GM18502 (cell line): Measurements from ENCODE around the gene CAMK2D.

Source experiments
- ATAC-seq: cut with Tn5 transposase; IDR thresholded peaks from one replicate; pipeline ENCODE4 v1.9.1; 2021; ENCODE audit warnings: mild to moderate bottlenecking; ENCODE audit not compliant: unreplicated experiment, poor library complexity

Gene CAMK2D

GRCh38 chr4:113645288-113645687, 116.2 kb downstream of the CAMK2D start:
- no peak for ATAC-seq

DNA sequence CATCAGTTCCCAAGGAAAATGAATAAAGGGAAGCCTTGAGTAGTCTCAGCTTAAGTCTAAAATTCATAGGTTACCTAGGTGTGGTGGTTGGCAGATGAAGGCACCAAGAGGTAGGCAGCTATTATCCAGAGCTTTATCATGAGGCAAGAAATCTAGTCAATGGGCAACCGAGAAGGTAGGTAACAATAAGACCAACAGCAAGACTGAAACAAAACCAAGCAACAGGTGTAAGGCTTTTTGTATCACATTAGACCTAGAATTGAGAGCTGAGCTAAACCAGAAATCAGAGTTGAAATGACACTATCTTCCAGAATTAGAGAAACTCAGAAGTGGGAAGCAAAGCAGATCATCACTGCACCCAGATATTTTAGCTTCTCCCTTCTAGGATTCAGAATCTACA, 117.1 kb downstream of the CAMK2D start:
- no peak for ATAC-seq

DNA sequence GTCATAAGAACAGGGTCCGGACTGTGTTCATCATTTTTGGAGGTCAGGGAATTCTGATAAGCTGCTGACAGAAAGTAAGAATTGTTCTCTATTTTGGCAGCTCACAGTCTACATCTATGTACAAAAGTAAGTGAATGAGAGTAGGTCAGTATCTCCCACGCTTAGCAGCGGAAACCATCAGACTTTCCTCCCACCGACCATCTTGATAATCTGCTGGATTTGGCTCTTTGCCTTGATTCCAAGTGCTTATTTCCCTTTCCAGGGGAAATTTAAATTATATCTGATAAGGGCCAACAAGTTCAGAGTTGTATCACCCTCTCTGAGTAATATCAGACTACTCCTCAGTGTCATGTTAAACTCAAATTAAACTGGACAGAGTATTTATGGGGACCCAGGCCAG, 118.0 kb downstream of the CAMK2D start:
- ATAC-seq, result no peak

DNA sequence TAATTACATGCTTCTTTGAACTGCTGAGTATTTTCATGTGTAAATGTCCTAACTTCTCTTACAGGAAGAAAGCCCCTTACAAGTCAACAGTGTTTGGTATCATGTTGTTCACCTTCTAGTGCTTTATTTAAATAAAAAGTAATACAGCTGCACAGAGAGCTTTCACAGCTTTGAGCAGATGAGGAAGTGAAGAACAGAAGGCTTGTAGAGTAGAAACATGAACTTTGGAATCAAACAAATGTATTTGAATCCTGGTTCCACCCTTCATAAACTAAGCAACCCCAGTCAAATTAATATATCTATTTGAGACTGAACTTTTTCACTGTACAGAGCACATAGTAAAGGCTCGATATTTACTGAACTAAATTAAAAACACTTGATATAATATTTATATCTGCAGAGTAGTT, 120.5 kb downstream of the CAMK2D start:
- peak; percentile 52 for ATAC-seq

- peak; percentile 48 for ATAC-seq
Observed at GRCh38 chr4:113639326-113639725, 122.2 kb downstream of the CAMK2D start.

DNA sequence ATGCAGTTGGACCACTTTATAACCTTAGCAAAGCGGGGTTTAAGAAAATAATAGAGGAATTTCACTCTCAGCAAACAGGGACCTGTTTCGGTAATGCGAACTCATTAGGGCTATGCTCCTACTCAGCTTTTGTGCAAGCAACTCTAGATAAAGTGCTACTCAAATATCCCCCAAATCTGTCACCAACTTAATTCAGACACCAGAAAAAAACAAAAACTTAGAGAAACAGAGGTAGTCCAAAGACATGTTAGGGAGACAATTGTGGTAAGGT, 123.0 kb downstream of the CAMK2D start:
- no peak for ATAC-seq

- no peak for ATAC-seq
Observed at GRCh38 chr4:113637823-113638561, 123.5 kb downstream of the CAMK2D start.

DNA sequence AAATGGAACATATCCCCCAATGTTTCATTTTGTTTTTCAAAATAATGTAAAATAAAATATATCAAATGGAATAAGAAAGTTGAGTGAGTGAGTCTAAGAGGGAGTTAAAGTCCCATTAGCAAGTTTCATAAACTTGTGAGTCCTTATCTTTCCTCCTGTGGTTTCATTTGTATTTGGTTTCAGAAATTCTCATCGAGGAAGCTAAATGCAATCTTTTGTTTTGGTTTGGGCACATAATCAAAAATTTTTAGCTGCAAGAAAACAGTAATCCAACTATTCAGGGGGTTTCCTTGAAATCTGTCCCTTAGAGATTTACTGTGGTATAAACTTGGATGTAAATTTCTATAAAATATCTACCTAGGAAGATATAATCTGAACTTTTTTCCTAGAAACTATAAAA, 124.2 kb downstream of the CAMK2D start:
- no peak for ATAC-seq

DNA sequence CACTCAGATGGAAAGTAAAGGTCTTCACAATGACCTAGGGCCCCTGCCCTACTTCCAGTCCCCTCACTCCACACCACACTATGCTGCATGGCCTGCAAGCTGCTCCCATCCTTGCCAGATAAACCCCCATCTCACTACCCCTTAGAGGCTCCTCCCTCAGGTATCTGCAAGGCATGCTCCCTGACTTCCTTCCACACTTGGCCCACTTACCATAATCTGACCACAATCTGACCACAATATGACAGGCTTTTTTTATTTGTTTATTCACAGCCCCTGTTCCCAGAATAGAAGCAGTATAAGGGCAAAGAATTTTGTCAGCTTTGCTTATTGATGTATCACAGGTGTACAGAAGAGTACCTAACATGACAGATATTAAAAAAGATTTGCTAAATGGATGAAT, 124.7 kb downstream of the CAMK2D start:
- ATAC-seq, result peak; percentile 32

DNA sequence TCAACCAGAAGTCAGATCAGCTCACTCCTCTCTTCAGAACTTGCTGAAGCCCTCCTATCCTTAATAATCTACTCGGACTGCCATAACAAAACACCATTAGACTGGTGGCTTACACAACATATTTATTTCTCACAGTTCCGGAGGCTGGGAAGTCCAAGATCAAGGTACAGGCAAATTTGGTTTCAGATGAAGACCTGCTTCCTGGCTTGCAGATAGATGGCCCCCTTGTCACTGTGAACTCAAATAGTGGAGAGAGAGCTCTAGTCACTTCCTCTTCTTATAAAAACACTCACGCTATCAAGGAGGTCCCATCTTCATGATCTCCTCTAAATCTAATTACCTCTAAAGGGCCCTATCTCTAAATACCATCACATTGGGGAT, 125.1 kb downstream of the CAMK2D start:
- peak; percentile 68 for ATAC-seq

- ATAC-seq, result peak; percentile 12
Observed at GRCh38 chr4:113635739-113636437, 125.7 kb downstream of the CAMK2D start.

- ATAC-seq, result no peak
Observed at GRCh38 chr4:113634081-113634969, 127.2 kb downstream of the CAMK2D start.

GRCh38 chr4:113633467-113633866, 128.1 kb downstream of the CAMK2D start:
- no peak for ATAC-seq

DNA sequence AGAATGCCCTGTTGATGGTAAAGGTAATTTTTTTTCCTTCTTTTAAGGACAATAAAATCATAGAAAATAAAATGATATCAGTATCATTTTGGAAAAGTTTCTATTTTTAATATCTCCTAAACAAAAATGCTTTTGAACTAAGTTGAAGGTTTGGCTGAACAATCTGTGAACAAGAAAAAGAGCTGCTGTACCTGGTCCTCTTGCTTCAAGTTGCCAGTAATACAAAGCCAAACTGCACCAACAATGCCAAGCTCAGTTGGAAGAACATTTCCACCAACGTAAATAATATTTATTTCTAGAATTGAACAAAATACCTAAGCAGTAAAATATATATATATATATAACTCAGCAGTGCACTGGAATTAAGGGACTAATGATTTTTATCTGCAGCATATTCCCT, 132.8 kb downstream of the CAMK2D start:
- no peak for ATAC-seq

DNA sequence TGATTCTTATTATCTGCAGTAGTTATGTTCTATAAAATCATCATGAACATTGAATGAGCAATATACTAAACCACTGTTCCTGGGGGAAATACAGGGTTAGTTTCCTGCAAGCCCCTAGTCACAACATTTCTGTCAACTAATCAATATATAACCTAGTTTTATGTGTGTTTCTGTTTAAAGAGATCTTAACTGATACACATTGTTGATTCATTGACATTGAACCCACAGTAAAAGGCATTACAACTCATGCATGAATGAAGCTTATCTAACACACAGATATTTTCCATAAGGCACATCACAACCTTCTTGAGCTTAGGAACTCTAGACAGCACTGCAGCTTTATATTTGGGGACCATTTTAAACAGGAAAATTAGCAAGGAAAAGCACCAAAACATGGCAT, 134.2 kb downstream of the CAMK2D start:
- ATAC-seq, result no peak

- no peak for ATAC-seq
Observed at GRCh38 chr4:113625902-113626301, 135.6 kb downstream of the CAMK2D start.

GRCh38 chr4:113623274-113623894, 138.2 kb downstream of the CAMK2D start:
- no peak for ATAC-seq

DNA sequence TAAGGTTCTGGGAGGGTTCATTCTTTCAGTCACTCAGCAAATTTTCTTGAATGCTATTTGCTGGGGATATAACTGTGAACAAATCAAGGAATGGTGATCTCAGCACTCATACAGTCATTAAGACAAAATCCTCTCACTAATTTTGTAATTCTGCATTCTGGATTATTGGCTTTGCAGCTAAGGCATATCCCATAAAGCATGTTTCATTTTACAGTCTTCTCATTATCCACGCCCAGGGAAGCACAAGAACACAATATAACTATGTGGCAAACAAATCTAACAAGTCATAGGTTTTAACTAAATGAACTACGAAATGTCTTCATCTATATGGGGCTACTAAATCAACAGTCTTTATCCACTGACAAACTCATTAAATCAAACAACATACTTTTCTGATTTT, 139.9 kb downstream of the CAMK2D start:
- ATAC-seq, result no peak

DNA sequence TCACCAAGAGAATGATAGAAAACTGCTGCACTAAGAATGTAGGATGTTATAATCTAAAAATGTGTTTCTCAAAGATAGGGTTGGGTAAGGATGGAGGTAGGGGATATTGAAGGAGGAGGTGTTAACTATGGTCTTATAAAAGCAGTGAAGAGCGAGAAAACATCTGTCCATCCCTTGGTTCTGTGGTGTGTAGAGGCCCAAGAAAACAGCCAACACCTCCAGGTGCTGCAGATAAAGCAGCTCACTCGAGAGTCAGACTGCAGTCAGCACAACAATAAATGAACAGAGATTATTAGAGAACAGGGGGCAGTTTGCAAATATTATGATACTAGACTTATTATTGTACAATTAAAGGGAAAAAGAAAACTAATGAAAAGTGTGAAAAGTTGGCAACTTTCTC, 141.5 kb downstream of the CAMK2D start:
- no peak for ATAC-seq

DNA sequence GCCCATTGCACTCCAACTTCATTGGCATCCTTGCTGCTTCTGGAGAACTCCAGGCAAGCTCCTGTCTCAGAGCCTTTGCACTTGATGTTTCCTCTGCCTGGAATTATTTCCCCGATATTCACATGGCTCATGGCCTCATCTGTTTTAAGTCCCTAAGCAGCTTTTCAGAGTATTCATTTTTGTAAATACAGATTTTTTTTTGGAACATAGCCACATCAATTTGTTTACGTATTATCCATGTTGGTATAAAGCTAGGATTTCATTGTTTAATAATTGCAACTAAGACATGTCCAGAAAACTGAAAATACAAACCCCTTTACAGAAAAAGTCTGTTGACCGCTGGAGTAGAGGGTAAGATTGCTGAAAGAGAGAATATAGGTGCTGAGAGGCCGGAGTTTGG, 142.0 kb downstream of the CAMK2D start:
- ATAC-seq, result no peak

GRCh38 chr4:113618205-113618604, 143.3 kb downstream of the CAMK2D start:
- no peak for ATAC-seq
